Measurements from ENCODE around the gene NDUFB10. TPM values are rescaled to one million over a fixed set of nuclear protein-coding genes. Genes with fewer than 3 reads are reported as not detected.

Gene NDUFB10
- total RNA-seq, 1 donor from 2014 or later = 126 TPM

GRCh38 chr16:1920727-1921171 lies 38.6 kb upstream of the NDUFB10 start:
- H3K27me3 Mint-ChIP-seq (ENCODE audit: unreplicated experiment) = peaks cover 38% of the 10 kb centered on the region
- no peaks in the 10 kb centered on the region for H3K9me3 Mint-ChIP-seq (ENCODE audit: unreplicated experiment)
- DNase-seq (ENCODE audit: extremely low spot score, unreplicated experiment) = no peak
- H3K27ac Mint-ChIP-seq (ENCODE audit: unreplicated experiment) = no peak overlapping the region
- no peak overlapping the region for H3K4me3 Mint-ChIP-seq (ENCODE audit: unreplicated experiment)
- no peaks in the 10 kb centered on the region for H3K36me3 Mint-ChIP-seq (ENCODE audit: unreplicated experiment)
- TF ChIP-seq CTCF (IDR thresholded peaks at IDR 0.05) = no peak
- H3K4me1 Mint-ChIP-seq (ENCODE audit: unreplicated experiment) = peaks cover 16% of the 10 kb centered on the region

GRCh38 chr16:1922357-1922756 lies 37.0 kb upstream of the NDUFB10 start:
- no peak for TF ChIP-seq CTCF (IDR thresholded peaks at IDR 0.05)
- Mint-ChIP-seq H3K9me3 (ENCODE audit: unreplicated experiment) (no peaks in the 10 kb centered on the region), H3K36me3 (ENCODE audit: unreplicated experiment) (no peaks in the 10 kb centered on the region), H3K4me3 (ENCODE audit: unreplicated experiment) (no peak overlapping the region), H3K27ac (ENCODE audit: unreplicated experiment) (no peak overlapping the region), H3K27me3 (ENCODE audit: unreplicated experiment) (peaks cover 26% of the 10 kb centered on the region), H3K4me1 (ENCODE audit: unreplicated experiment) (peaks cover 15% of the 10 kb centered on the region)
- DNase-seq (ENCODE audit: extremely low spot score, unreplicated experiment) = no peak

GRCh38 chr16:1923299-1924034 lies 35.9 kb upstream of the NDUFB10 start:
- Mint-ChIP-seq H3K4me1 (ENCODE audit: unreplicated experiment) (peaks cover 15% of the 10 kb centered on the region), H3K9me3 (ENCODE audit: unreplicated experiment) (no peaks in the 10 kb centered on the region), H3K36me3 (ENCODE audit: unreplicated experiment) (no peaks in the 10 kb centered on the region), H3K4me3 (ENCODE audit: unreplicated experiment) (no peak overlapping the region), H3K27me3 (ENCODE audit: unreplicated experiment) (peaks cover 26% of the 10 kb centered on the region), H3K27ac (ENCODE audit: unreplicated experiment) (no peak overlapping the region)
- TF ChIP-seq CTCF (IDR thresholded peaks at IDR 0.05) = peak; percentile 50
- no peak for DNase-seq (ENCODE audit: extremely low spot score, unreplicated experiment)

- DNase-seq (ENCODE audit: extremely low spot score, unreplicated experiment) = no peak
- H3K27ac Mint-ChIP-seq (ENCODE audit: unreplicated experiment) = no peak overlapping the region
- peaks cover 21% of the 10 kb centered on the region for H3K27me3 Mint-ChIP-seq (ENCODE audit: unreplicated experiment)
- no peak overlapping the region for H3K4me3 Mint-ChIP-seq (ENCODE audit: unreplicated experiment)
- peaks cover 16% of the 10 kb centered on the region for H3K4me1 Mint-ChIP-seq (ENCODE audit: unreplicated experiment)
- no peaks in the 10 kb centered on the region for H3K9me3 Mint-ChIP-seq (ENCODE audit: unreplicated experiment)
- no peaks in the 10 kb centered on the region for H3K36me3 Mint-ChIP-seq (ENCODE audit: unreplicated experiment)
- TF ChIP-seq CTCF (IDR thresholded peaks at IDR 0.05) = no peak
Observed at GRCh38 chr16:1924095-1924494, 35.2 kb upstream of the NDUFB10 start.

GRCh38 chr16:1926271-1926670 lies 33.1 kb upstream of the NDUFB10 start:
- Mint-ChIP-seq H3K9me3 (ENCODE audit: unreplicated experiment) (no peaks in the 10 kb centered on the region), H3K4me1 (ENCODE audit: unreplicated experiment) (peaks cover 13% of the 10 kb centered on the region), H3K27ac (ENCODE audit: unreplicated experiment) (no peak overlapping the region), H3K4me3 (ENCODE audit: unreplicated experiment) (no peak overlapping the region), H3K36me3 (ENCODE audit: unreplicated experiment) (no peaks in the 10 kb centered on the region), H3K27me3 (ENCODE audit: unreplicated experiment) (peaks cover 11% of the 10 kb centered on the region)
- TF ChIP-seq CTCF (IDR thresholded peaks at IDR 0.05) = no peak
- DNase-seq (ENCODE audit: extremely low spot score, unreplicated experiment) = no peak
